OCI-LY7 (cell line): ENCODE results near the gene HMOX2.

Experiments used
- CTCF ChIP-seq: fragments of 200-600 bp; sonication (generic); conservative IDR thresholded peaks from 2 replicates; pipeline ENCODE4 v1.5.1; 2014; ENCODE audit warnings: mild to moderate bottlenecking, antibody characterized with exemption, low read length, moderate library complexity, mixed read lengths
- EZH2phosphoT487 ChIP-seq: fragments of 200-600 bp; sonication (generic); IDR thresholded peaks from 2 replicates; pipeline ENCODE4 v1.6.1; 2018; ENCODE audit warnings: low read depth, borderline replicate concordance, mild to moderate bottlenecking, mixed run types, antibody characterized with exemption, low read length, moderate library complexity, mixed read lengths

- TF ChIP-seq CTCF (no peak), EZH2phosphoT487 (no peak)
These were observed 49.6 kb downstream of the HMOX2 start for GRCh38 chr16:4525634-4526277.
